Erythroblast (primary cell): ENCODE measurements around the gene WDR4.
"Not testable (repeated sequence)": the region's sequence is repeated elsewhere in the genome, so short reads cannot be mapped to it uniquely, and the experiment has no call there.

Source experiments
- DNase-seq, 2 experiments: peaks; one replicate each; lab custom pipeline; 2025; lab: John Stamatoyannopoulos, UW
- GATA1 ChIP-seq: IDR thresholded peaks from 2 replicates; pipeline ENCODE4 v1.6.1; 2011; ENCODE audit warnings: low read depth, mild to moderate bottlenecking, control low read depth, low read length, moderate library complexity
- POLR2A ChIP-seq: IDR thresholded peaks from 2 replicates; pipeline ENCODE4 v1.6.1; 2011; ENCODE audit warnings: mild to moderate bottlenecking, low read length

WDR4 gene

GRCh38 chr21:42903817-42904216, 24.5 kb upstream of the WDR4 start:
- TF ChIP-seq POLR2A: no peak
- no peak for TF ChIP-seq GATA1
- no peak for DNase-seq

DNA sequence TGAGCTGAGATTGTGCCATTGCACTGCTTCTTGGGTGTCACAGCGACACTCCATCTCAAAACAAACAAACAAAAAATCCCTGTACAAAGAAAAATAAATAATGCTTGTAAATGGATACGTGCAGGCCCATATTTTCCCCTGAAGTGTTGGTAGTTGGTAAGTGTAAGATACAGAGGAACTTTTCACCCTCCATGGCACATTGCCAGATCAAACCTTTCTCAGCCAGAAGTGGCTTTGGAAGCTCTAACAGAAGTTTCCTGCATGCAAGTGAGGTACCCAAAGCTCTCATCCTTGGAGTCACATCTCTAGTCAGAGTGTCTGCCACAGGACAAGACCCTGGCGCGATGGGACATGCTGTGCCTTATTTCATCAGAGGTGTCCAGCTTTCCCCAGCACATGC, 21.1 kb upstream of the WDR4 start:
- no peak for TF ChIP-seq GATA1
- TF ChIP-seq POLR2A: no peak

DNA sequence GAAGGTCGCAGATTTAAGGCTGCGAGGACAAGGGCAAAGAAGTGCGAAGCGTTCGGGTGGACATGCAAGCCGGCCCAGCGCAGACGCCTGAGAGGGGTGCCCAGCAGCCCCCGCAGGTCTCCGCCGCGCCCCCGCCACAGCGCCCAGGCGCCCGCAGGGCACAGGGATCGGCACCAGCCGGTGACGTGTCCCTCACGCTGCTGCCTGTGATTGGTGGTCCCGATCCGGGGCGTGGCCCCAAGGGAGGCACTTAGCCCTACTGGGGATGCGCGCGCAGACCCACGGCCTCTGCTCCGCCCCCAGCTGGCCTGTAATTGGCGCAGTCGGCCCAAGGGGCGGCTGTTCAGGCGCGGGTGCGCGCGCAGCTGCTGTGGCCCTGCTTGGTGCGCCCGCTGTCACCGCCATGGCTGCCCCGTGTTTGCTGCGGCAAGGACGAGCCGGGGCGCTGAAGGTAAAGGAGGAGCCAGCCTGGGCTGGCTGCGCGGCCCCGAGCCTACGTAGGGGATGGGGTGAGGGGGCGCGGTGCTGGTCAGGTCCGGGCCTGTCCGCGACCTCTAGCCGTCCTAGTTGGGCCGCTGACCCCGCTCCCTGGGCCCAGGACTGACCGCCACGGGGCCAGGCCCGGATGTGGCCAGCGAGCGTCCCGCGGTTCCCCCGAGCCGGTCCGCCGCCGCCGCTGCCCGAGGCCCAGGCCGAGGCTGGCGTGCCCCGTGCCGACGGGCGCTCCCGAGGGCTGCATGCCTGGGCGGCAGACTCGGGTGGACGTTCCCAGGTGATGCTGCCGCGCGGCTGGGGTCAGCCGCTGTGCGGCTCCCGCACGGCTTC, 13.8 kb upstream of the WDR4 start, which contains the start of gene NDUFV3:
Gene NDUFV3, plus strand, starts transcription at position 379 of the 825 bp plus-strand sequence. Its CDS starts 25 bp downstream, at position 404.
- DNase-seq: peak; percentile 99 to 100

More for the DNA sequence above, 21.1 kb upstream of the WDR4 start:
- DNase-seq: peak; percentile 11 to 50

GRCh38 chr21:42892582-42892930, 13.2 kb upstream of the WDR4 start:
- no peak for DNase-seq
- no peak for TF ChIP-seq GATA1
- no peak for TF ChIP-seq POLR2A

More for the DNA sequence above, 13.8 kb upstream of the WDR4 start, which contains the start of gene NDUFV3:
- TF ChIP-seq POLR2A (peak; percentile 96), GATA1 (no peak)

DNA sequence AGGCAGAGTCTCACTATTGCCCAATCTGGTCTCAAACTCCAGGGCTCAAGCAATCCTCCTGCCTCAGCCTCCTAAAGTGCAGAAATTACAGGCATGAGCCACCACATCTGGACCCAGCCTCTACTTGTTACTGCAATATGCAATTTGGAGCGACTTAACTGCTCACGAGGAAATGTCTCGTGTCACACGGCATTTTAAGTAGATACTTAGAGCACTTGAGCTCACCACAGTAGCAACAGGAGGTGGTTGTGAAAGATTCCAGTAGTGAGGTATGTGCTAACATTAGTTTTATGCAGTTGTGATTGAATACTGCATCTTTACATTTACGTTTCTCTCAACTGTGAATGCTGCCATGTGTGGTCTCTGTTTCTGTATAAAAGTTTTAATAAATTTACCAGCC, 8.0 kb upstream of the WDR4 start:
- no peak for TF ChIP-seq GATA1
- no peak for DNase-seq

GRCh38 chr21:42883921-42884320, 4.6 kb upstream of the WDR4 start:
- no peak for DNase-seq
- TF ChIP-seq GATA1: no peak
- no peak for TF ChIP-seq POLR2A

- no peak for TF ChIP-seq GATA1
- no peak for TF ChIP-seq POLR2A
- peak in 1 of 2 experiments; percentile 31 for DNase-seq
These were observed 1.0 kb upstream of the WDR4 start for GRCh38 chr21:42880352-42880751.

GRCh38 chr21:42878678-42878992, 704 bp downstream of the WDR4 start:
- TF ChIP-seq GATA1 (no peak), POLR2A (no peak)
- DNase-seq: no peak

- not testable (repeated sequence) for DNase-seq
These were observed 3.5 kb downstream of the WDR4 start for GRCh38 chr21:42875811-42876210.

DNA sequence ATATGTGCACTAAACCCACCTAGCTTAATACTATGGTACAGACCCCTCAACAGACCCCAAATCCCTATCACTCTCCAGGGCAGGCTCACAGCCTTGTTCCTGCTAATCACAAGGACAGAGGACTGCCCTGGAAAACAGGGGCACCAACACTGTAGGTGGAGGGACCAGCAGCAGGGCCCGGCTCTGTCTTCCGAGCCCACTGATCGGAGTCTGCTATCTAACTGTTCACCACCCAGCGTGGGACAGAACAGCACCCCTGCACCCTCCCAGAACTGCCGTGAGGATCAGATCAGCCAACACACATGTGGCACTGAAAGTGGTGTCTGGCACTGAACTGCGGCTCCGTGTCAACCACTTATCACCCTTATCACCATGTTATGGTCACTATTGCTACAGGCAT, 6.2 kb downstream of the WDR4 start:
- no peak for DNase-seq
- TF ChIP-seq GATA1: no peak
- TF ChIP-seq POLR2A: no peak

GRCh38 chr21:42868196-42868595, 11.1 kb downstream of the WDR4 start:
- no peak for DNase-seq

GRCh38 chr21:42865776-42866160, 13.6 kb downstream of the WDR4 start:
- TF ChIP-seq GATA1 (no peak), POLR2A (no peak)
- DNase-seq: no peak

More at GRCh38 chr21:42868196-42868595, 11.1 kb downstream of the WDR4 start:
- TF ChIP-seq POLR2A (no peak), GATA1 (no peak)

DNA sequence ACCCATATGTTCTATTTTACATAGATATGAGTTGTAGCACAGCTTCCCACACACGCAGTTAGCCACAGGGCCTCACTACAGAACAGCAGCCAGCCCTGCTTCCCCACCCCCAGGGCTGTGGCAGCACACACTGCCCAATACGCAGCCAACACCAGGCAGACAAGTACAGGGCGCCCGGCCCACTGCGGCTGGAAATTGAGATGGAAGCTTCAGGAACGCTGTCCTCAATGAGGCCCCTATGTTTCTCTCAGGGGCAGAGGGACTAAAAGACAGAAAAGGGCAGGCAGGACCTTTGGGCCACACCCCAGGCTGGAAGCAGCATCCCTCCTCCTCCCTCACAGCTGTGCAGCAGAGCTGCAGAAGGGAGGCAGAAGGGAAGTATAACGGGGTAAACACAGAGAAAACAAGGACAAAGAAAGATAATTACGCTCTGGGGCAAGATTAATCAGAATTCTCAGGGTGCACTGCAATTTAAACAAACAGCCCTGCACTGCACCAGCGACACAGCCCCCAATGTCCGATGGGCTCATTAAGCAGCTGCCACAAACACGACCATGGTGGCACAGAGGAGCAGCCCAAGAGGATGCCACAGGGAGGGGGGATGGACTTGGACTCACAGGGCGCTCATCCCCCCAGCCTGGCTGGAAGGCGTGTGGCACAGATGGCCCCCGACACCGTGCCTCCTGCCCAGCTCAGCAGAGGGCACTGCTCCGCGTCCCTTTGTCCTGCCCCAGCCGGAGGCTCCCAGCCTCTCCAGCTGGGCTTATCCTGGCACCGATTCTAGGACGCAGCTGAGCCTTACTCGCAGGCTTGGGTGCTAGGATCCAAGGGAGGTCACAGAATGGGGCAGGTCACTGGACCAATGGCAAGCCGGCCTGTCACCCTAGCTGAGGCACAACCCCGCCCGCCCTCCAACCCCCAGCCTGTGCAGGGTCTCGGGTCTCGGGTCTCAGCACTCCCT, 14.2 kb downstream of the WDR4 start:
- no peak for DNase-seq
- TF ChIP-seq GATA1 (no peak), POLR2A (no peak)

- no peak for DNase-seq
- TF ChIP-seq POLR2A (no peak), GATA1 (no peak)
These were observed 15.1 kb downstream of the WDR4 start for GRCh38 chr21:42864286-42864685.
